Endothelial cell of umbilical vein (primary cell): ENCODE data around the gene MMP11. TPM values are rescaled to one million over a fixed set of nuclear protein-coding genes. Genes with fewer than 3 reads are reported as not detected.

Source experiments
- BruUV-seq: library from RNA; stranded (reverse); fragments of 400-500 nt; replicated peaks from 2 replicates; lab custom pipeline; 2021; lab: Mats Ljungman, UMichigan
- CTCF ChIA-PET: fragments of 300-600, 350-600 bp; sonication (Branson Sonifier 250); formaldehyde crosslinking; loops from one replicate; lab custom pipeline; 2021; ENCODE audit warnings: antibody characterized with exemption, inconsistent platforms; lab: Charles Lee
- POLR2A ChIA-PET: fragments of 300-600, 350-600 bp; sonication (Branson Sonifier 250); formaldehyde crosslinking; loops from one replicate; lab custom pipeline; 2021; ENCODE audit warnings: antibody characterized with exemption, inconsistent platforms; lab: Charles Lee
- DNase-seq: peaks from one replicate; pipeline ENCODE4 v3.0.0-alpha.2; 2011; ENCODE audit warnings: low read depth, low spot score
- FAIRE-seq: peaks from 2 replicates; lab custom pipeline; 2011; peaks lifted over from hg19 to GRCh38; lab: Jason Lieb, UNC
- H2AFZ ChIP-seq: 2 replicates; pipeline ENCODE4 v1.6.0; 2012; ENCODE audit warnings: low read depth, low read length, control low read depth, inconsistent platforms
- H3K27ac ChIP-seq: 2 replicates; pipeline ENCODE4 v1.5.1; 2011; ENCODE audit warnings: low read depth, mild to moderate bottlenecking, control low read depth, low read length, moderate library complexity; ENCODE audit not compliant: insufficient read depth
- H3K27me3 ChIP-seq, 2 experiments: 2 replicates each; pipeline versions ENCODE4 v1.6.0 to v1.6.1; 2011; ENCODE audit warnings: low read length in 2 of 2, mixed read lengths in 1 of 2; ENCODE audit not compliant: control insufficient read depth in 2 of 2, insufficient read depth in 2 of 2
- H3K36me3 ChIP-seq, 2 experiments: 2 replicates in 1 of 2; 3 replicates in 1 of 2; pipeline ENCODE4 v1.5.1; 2011; ENCODE audit warnings: low read length in 2 of 2, mild to moderate bottlenecking in 1 of 2, moderate library complexity in 1 of 2; ENCODE audit not compliant: control insufficient read depth in 2 of 2, insufficient read depth in 2 of 2; ENCODE audit errors: extremely low read depth in 1 of 2
- H3K4me1 ChIP-seq: 3 replicates; pipeline ENCODE4 v1.5.1; 2011; ENCODE audit warnings: mild to moderate bottlenecking, low read length; ENCODE audit not compliant: control insufficient read depth, insufficient read depth; ENCODE audit errors: extremely low read depth
- H3K4me2 ChIP-seq: 2 replicates; pipeline ENCODE4 v1.6.1; 2011; ENCODE audit warnings: low read length, control low read depth, mixed read lengths; ENCODE audit not compliant: insufficient read depth
- H3K4me3 ChIP-seq, 3 experiments: fragments of 200-600 bp in 1 of 3; sonication (generic), shearing (Covaris generic) in 1 of 3; replicated peaks in 1 of 3; 2 replicates each; pipeline ENCODE4 v1.5.1; 2011 to 2016; ENCODE audit warnings: control low read depth in 3 of 3, low read length in 3 of 3, mild to moderate bottlenecking in 2 of 3, inconsistent platforms in 1 of 3, low read depth in 1 of 3, moderate library complexity in 1 of 3; ENCODE audit not compliant: insufficient read depth in 1 of 3
- H3K79me2 ChIP-seq: 2 replicates; pipeline ENCODE4 v1.6.0; 2012; ENCODE audit warnings: low read length, inconsistent platforms; ENCODE audit not compliant: control insufficient read depth, insufficient read depth
- H3K9ac ChIP-seq: replicated peaks from 2 replicates; pipeline ENCODE3; 2011; ENCODE audit warnings: low read length, control low read depth; ENCODE audit not compliant: insufficient read depth; ENCODE audit errors: extremely low read depth
- H3K9me1 ChIP-seq: replicated peaks from 3 replicates; pipeline ENCODE4 v1.6.0; 2011; ENCODE audit warnings: mild to moderate bottlenecking, low read length; ENCODE audit not compliant: control insufficient read depth, insufficient read depth; ENCODE audit errors: extremely low read depth
- H3K9me3 ChIP-seq: replicated peaks from 2 replicates; pipeline ENCODE4 v1.5.1; 2012; ENCODE audit warnings: low read length, inconsistent platforms; ENCODE audit not compliant: control insufficient read depth, insufficient read depth
- H4K20me1 ChIP-seq: replicated peaks from 2 replicates; pipeline ENCODE3; 2011; ENCODE audit warnings: mild to moderate bottlenecking, low read length; ENCODE audit not compliant: control insufficient read depth, insufficient read depth; ENCODE audit errors: extremely low read depth
- CTCF ChIP-seq, 2 donors: IDR thresholded peaks; 1 replicate in 1 of 2; 2 replicates in 1 of 2; pipeline ENCODE4 v1.5.1; 2011; ENCODE audit warnings: low read length in 2 of 2, mild to moderate bottlenecking in 2 of 2, moderate library complexity in 2 of 2, control low read depth in 1 of 2, inconsistent platforms in 1 of 2, low read depth in 1 of 2; ENCODE audit not compliant: insufficient read depth in 1 of 2; ENCODE audit errors: extremely low read depth in 1 of 2
- EZH2 ChIP-seq: IDR thresholded peaks from 2 replicates; pipeline ENCODE4 v1.6.1; 2012; ENCODE audit warnings: borderline replicate concordance, low read depth, mild to moderate bottlenecking, moderate library complexity, low read length, inconsistent platforms; ENCODE audit not compliant: severe bottlenecking
- FOS ChIP-seq: IDR thresholded peaks from 2 replicates; pipeline ENCODE4 v1.6.1; 2011; ENCODE audit warnings: mild to moderate bottlenecking, low read length, moderate library complexity, borderline replicate concordance; ENCODE audit not compliant: insufficient read depth
- GATA2 ChIP-seq: IDR thresholded peaks from 2 replicates; pipeline ENCODE4 v1.7.0; 2011; ENCODE audit warnings: low read depth, mild to moderate bottlenecking, moderate library complexity, mixed read lengths, low read length; ENCODE audit not compliant: insufficient read length, insufficient read depth
- JUN ChIP-seq: IDR thresholded peaks from 2 replicates; pipeline ENCODE4 v1.6.1; 2011; ENCODE audit warnings: borderline replicate concordance, low read depth; ENCODE audit not compliant: insufficient read length, insufficient read depth
- MYC ChIP-seq: IDR thresholded peaks from one replicate; pipeline ENCODE4 v1.6.1; 2011; ENCODE audit warnings: mild to moderate bottlenecking, low read depth, low read length
- POLR2A ChIP-seq: IDR thresholded peaks from 2 replicates; pipeline ENCODE4 v1.6.1; 2012; ENCODE audit warnings: low read depth, mild to moderate bottlenecking, control low read depth, low read length
- POLR2AphosphoS5 ChIP-seq: IDR thresholded peaks from 2 replicates; pipeline ENCODE4 v1.6.1; 2012; ENCODE audit warnings: low read depth, mild to moderate bottlenecking, control low read depth, low read length, moderate library complexity; ENCODE audit not compliant: insufficient read depth
- dilution Hi-C: fragments of 300-500 bp; cut with MboI; formaldehyde crosslinking; loops from one replicate; pipeline ENCODE4 v1.15.0; 2019; ENCODE audit warnings: low sequenced_read_pairs; ENCODE audit not compliant: extremely low pct_ligation_motif_present
- intact Hi-C: fragments of 100-400 bp; cut with micrococcal nuclease; formaldehyde crosslinking; loops from one replicate; pipeline ENCODE4 v1.10.0; 2022
- polyA plus RNA-seq, 4 experiments: library from polyadenylated mRNA; depleted of rRNA in 3 of 4; stranded (reverse) in 3 of 4; unstranded in 1 of 4; fragments of >200 nt; gene quantifications; 2 replicates each; pipeline versions ENCODE4 v1.2.1 to v1.2.3, GENCODE V29; 2011 to 2012; ENCODE audit warnings: missing spikeins in 1 of 4
- total RNA-seq: library from RNA; stranded (reverse); gene quantifications from 2 replicates; pipeline ENCODE4 v1.2.3, GENCODE V29; 2021
- TF ChIP-seq, protein P1 (sequence below): IDR thresholded peaks from 2 replicates; pipeline ENCODE4 v1.6.1; 2011; ENCODE audit not compliant: insufficient read depth, insufficient read length

The MMP11 gene
- total and polyA plus RNA-seq, 2 donors (not counting 3 experiments of a cell fraction or from before 2014, with no cell fraction given), result 10.3 to 16.9 TPM

- no peak for FAIRE-seq
- CTCF ChIA-PET, result interaction anchor here (1.6 kb wide), 1 partner anchor 19 kb away, joined by 5 read pairs; no protein-coding TSS in a partner anchor
Observed at GRCh38 chr22:23831261-23831660, 58.6 kb downstream of the MMP11 start.

More at GRCh38 chr22:23831261-23831660, 58.6 kb downstream of the MMP11 start:
- peaks cover 17 to 54% of the 10 kb centered on the region in 2 experiments for H3K36me3 ChIP-seq
- H3K4me1 ChIP-seq, result no peaks in the 10 kb centered on the region
- no peak for DNase-seq
- no peaks in the 10 kb centered on the region for H3K9me1 ChIP-seq
- H3K9me3 ChIP-seq, result no peaks in the 10 kb centered on the region
- dilution Hi-C loops (no loop called here), intact Hi-C loops (no loop called here)
- no peaks in the 10 kb centered on the region for H3K27me3 ChIP-seq
- no peak overlapping the region for H3K4me2 ChIP-seq
- no peak overlapping the region for H2AFZ ChIP-seq
- no peaks in the 10 kb centered on the region for H3K79me2 ChIP-seq
- POLR2A ChIA-PET, result no interaction called here
- H4K20me1 ChIP-seq, result no peaks in the 10 kb centered on the region
- no peak overlapping the region for H3K27ac ChIP-seq
- BruUV-seq, result no TSS peak
- TF ChIP-seq EZH2, result no peak
- no peak for TF ChIP-seq JUN
- TF ChIP-seq POLR2AphosphoS5, result no peak
- no peak for TF ChIP-seq POLR2A
- no peak for TF ChIP-seq CTCF (IDR thresholded peaks at IDR 0.05; ENCODE audit: extremely low read depth in 1 of 2, insufficient read depth in 1 of 2, low read depth in 1 of 2, low read length in 2 of 2)
- no peak for TF ChIP-seq GATA2
- TF ChIP-seq FOS, result no peak
- TF ChIP-seq, protein P1, sequence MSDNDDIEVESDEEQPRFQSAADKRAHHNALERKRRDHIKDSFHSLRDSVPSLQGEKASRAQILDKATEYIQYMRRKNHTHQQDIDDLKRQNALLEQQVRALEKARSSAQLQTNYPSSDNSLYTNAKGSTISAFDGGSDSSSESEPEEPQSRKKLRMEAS, result no peak
- TF ChIP-seq MYC, result no peak
- no peak overlapping the region for H3K9ac ChIP-seq
- no peak overlapping the region for H3K4me3 ChIP-seq
